MCF 10A (cell line): ENCODE measurements around the gene NR1I3. TPM values are rescaled to one million over a fixed set of nuclear protein-coding genes. Genes with fewer than 3 reads are reported as not detected.

Experiments
- BruUV-seq: library from RNA; stranded (reverse); fragments of 400-500 nt; replicated peaks from 2 replicates; lab custom pipeline; 2021; lab: Mats Ljungman, UMichigan
- CTCF ChIA-PET: fragments of 300-600 bp; sonication (Branson Sonifier 250); formaldehyde crosslinking; extraction: SDS; loops from one replicate; lab custom pipeline; 2021; ENCODE audit warnings: antibody characterized with exemption, inconsistent platforms; lab: Yijun Ruan, JAX
- POLR2A ChIA-PET: fragments of 300-600, 350-650 bp; sonication (Branson Sonifier 250); formaldehyde crosslinking; extraction: SDS; loops from one replicate; lab custom pipeline; 2020; ENCODE audit warnings: antibody characterized with exemption, inconsistent platforms; lab: Yijun Ruan, JAX
- DNase-seq: peaks from one replicate; pipeline ENCODE4 v3.0.0-alpha.2; 2018; ENCODE audit not compliant: unreplicated experiment
- H3K27ac Mint-ChIP-seq: one replicate; pipeline ENCODE4 v1.8.0; 2022; ENCODE audit warnings: mild to moderate bottlenecking, low read depth, mixed read lengths; ENCODE audit not compliant: unreplicated experiment
- H3K27me3 Mint-ChIP-seq: one replicate; pipeline ENCODE4 v1.8.0; 2022; ENCODE audit warnings: mixed read lengths; ENCODE audit not compliant: insufficient read depth, unreplicated experiment
- H3K36me3 Mint-ChIP-seq: one replicate; pipeline ENCODE4 v1.8.0; 2022; ENCODE audit warnings: mild to moderate bottlenecking, moderate library complexity, mixed read lengths; ENCODE audit not compliant: insufficient read depth, unreplicated experiment
- H3K4me1 Mint-ChIP-seq: one replicate; pipeline ENCODE4 v1.8.0; 2022; ENCODE audit warnings: mixed read lengths; ENCODE audit not compliant: insufficient read depth, unreplicated experiment
- H3K4me3 Mint-ChIP-seq: one replicate; pipeline ENCODE4 v1.8.0; 2022; ENCODE audit warnings: mild to moderate bottlenecking, moderate library complexity, mixed read lengths; ENCODE audit not compliant: unreplicated experiment
- H3K9me3 Mint-ChIP-seq: one replicate; pipeline ENCODE4 v1.8.0; 2022; ENCODE audit warnings: mixed read lengths; ENCODE audit not compliant: unreplicated experiment
- CTCF ChIP-seq: fragments of 200-600 bp; IDR thresholded peaks from one replicate; pipeline ENCODE4 v1.8.0; 2022; ENCODE audit warnings: antibody characterized with exemption, mild to moderate bottlenecking; ENCODE audit not compliant: unreplicated experiment
- intact Hi-C: fragments of 100-400 bp; cut with micrococcal nuclease; formaldehyde crosslinking; loops from 2 replicates; pipeline ENCODE4 v1.14.1; 2022
- total RNA-seq: library from RNA; stranded (reverse); gene quantifications from 2 replicates; pipeline ENCODE4 v1.2.3, GENCODE V29; 2022

The NR1I3 gene
- total RNA-seq, 1 experiment from 2014 or later, result not detected

- intact Hi-C loops, result no loop called here
- Mint-ChIP-seq H3K9me3 (no peaks in the 10 kb centered on the region), H3K4me1 (no peaks in the 10 kb centered on the region), H3K36me3 (no peaks in the 10 kb centered on the region), H3K27me3 (peaks cover 70% of the 10 kb centered on the region), H3K27ac (no peak overlapping the region), H3K4me3 (no peak overlapping the region)
- no peak for DNase-seq
- ChIA-PET POLR2A (interaction anchor here (1.2 to 1.3 kb wide), 2 partner anchors 29 to 36 kb away, joined by 3 to 5 read pairs; partner anchors contain the start of gene SDHC), CTCF (interaction anchor here (1.0 to 3.5 kb wide), 4 partner anchors 36 to 93 kb away, joined by 4 to 34 read pairs (median 7); partner anchors contain the start of gene TOMM40L)
- no peak for TF ChIP-seq CTCF
- BruUV-seq, result no TSS peak
Measured at GRCh38 chr1:161285113-161285512, 47.1 kb upstream of the NR1I3 start.

- Mint-ChIP-seq H3K9me3 (no peaks in the 10 kb centered on the region), H3K4me1 (no peaks in the 10 kb centered on the region), H3K27ac (no peak overlapping the region), H3K4me3 (no peak overlapping the region), H3K36me3 (no peaks in the 10 kb centered on the region), H3K27me3 (peaks cover 82% of the 10 kb centered on the region)
- POLR2A ChIA-PET, result interaction anchor here (0.7 kb wide), 1 partner anchor 57 kb away, joined by 3 read pairs; no protein-coding TSS in a partner anchor
- intact Hi-C loops, result no loop called here
- CTCF ChIA-PET, result interaction anchor here (0.6 to 2.6 kb wide), 8 partner anchors 9 to 91 kb away, joined by 3 to 31 read pairs (median 4); partner anchors contain the start of gene TOMM40L
- TF ChIP-seq CTCF, result no peak
- no TSS peak for BruUV-seq
- no peak for DNase-seq
Measured at GRCh38 chr1:161282991-161283390, 45.0 kb upstream of the NR1I3 start.

- H3K9me3 Mint-ChIP-seq, result no peaks in the 10 kb centered on the region
- H3K27ac Mint-ChIP-seq, result no peak overlapping the region
- TF ChIP-seq CTCF, result no peak
- no peaks in the 10 kb centered on the region for H3K36me3 Mint-ChIP-seq
- ChIA-PET CTCF (interaction anchor here (0.6 to 1.7 kb wide), 4 partner anchors 9 to 108 kb away, joined by 3 to 13 read pairs (median 10); partner anchors contain the start of gene TOMM40L), POLR2A (no interaction called here)
- DNase-seq, result no peak
- H3K27me3 Mint-ChIP-seq, result peaks cover 58% of the 10 kb centered on the region
- BruUV-seq, result no TSS peak
- no peak overlapping the region for H3K4me3 Mint-ChIP-seq
- intact Hi-C loops, result loop anchor here (5.0 kb wide), 1 partner anchor 33 kb away; no protein-coding TSS in a partner anchor
- H3K4me1 Mint-ChIP-seq, result no peaks in the 10 kb centered on the region
Measured at GRCh38 chr1:161274874-161275273, 36.9 kb upstream of the NR1I3 start.

GRCh38 chr1:161273402-161273801, 35.4 kb upstream of the NR1I3 start:
- intact Hi-C loops, result no loop called here
- no peak overlapping the region for H3K27ac Mint-ChIP-seq
- H3K4me1 Mint-ChIP-seq, result no peaks in the 10 kb centered on the region
- H3K4me3 Mint-ChIP-seq, result no peak overlapping the region
- no peaks in the 10 kb centered on the region for H3K36me3 Mint-ChIP-seq
- CTCF ChIA-PET, result interaction anchor here (0.5 to 3.6 kb wide), 3 partner anchors 18 to 761 kb away, joined by 3 to 17 read pairs (median 12); partner anchors contain the start of gene TOMM40L
- POLR2A ChIA-PET, result interaction anchor here (1.2 to 2.9 kb wide), 2 partner anchors 13 to 71 kb away, joined by 4 to 7 read pairs; partner anchors contain the start of gene NDUFS2
- BruUV-seq, result no TSS peak
- peaks cover 43% of the 10 kb centered on the region for H3K27me3 Mint-ChIP-seq
- no peak for DNase-seq
- TF ChIP-seq CTCF, result no peak
- no peaks in the 10 kb centered on the region for H3K9me3 Mint-ChIP-seq
